ENCODE results near the gene C19orf47. TPM values are rescaled to one million over a fixed set of nuclear protein-coding genes. Genes with fewer than 3 reads are reported as not detected.

C19orf47 gene
- total RNA-seq, 1 donor from 2014 or later: 10.6 TPM

- Mint-ChIP-seq H3K4me1 (peaks cover 29% of the 10 kb centered on the region), H3K36me3 (peaks cover 7% of the 10 kb centered on the region), H3K27ac (no peak overlapping the region), H3K9me3 (no peaks in the 10 kb centered on the region), H3K27me3 (ENCODE audit: insufficient read depth, low read depth) (peaks cover 8% of the 10 kb centered on the region), H3K4me3 (no peak overlapping the region)
- H3F3A ChIP-seq (ENCODE audit: low read depth): no peaks in the 10 kb centered on the region
- no peak overlapping the region for H2AFZ ChIP-seq (replicated peaks)
- peaks cover 92% of the 10 kb centered on the region for H3K79me2 ChIP-seq (ENCODE audit: low read depth)
- no peaks in the 10 kb centered on the region for H3K27me3 ChIP-seq
- H3K9me3 ChIP-seq (ENCODE audit: low read depth): no peaks in the 10 kb centered on the region
- H3K4me1 ChIP-seq: peaks cover 8% of the 10 kb centered on the region
- no peak overlapping the region for H3K4me3 ChIP-seq
- TF ChIP-seq CTCF (IDR thresholded peaks at IDR 0.05) (no peak), EZH2 (IDR thresholded peaks at IDR 0.05) (no peak), EZH2phosphoT487 (IDR thresholded peaks at IDR 0.05) (no peak)
- no peak overlapping the region for H3K4me2 ChIP-seq
- no peak overlapping the region for H3K9ac ChIP-seq
- H3K36me3 ChIP-seq: no peaks in the 10 kb centered on the region
- H4K20me1 ChIP-seq (ENCODE audit: low read depth): peaks cover 58% of the 10 kb centered on the region
- H3K27ac ChIP-seq: no peak overlapping the region
- no peak for DNase-seq (ENCODE audit: low spot score)
Measured at GRCh38 chr19:40272261-40272660, 75.9 kb downstream of the C19orf47 start.

GRCh38 chr19:40271706-40272105, 76.5 kb downstream of the C19orf47 start:
- Mint-ChIP-seq H3K36me3 (peaks cover 7% of the 10 kb centered on the region), H3K27me3 (ENCODE audit: insufficient read depth, low read depth) (peaks cover 8% of the 10 kb centered on the region), H3K4me1 (peaks cover 26% of the 10 kb centered on the region), H3K27ac (no peak overlapping the region), H3K4me3 (no peak overlapping the region), H3K9me3 (no peaks in the 10 kb centered on the region)
- no peak for TF ChIP-seq CTCF (IDR thresholded peaks at IDR 0.05)
- no peak for TF ChIP-seq EZH2 (IDR thresholded peaks at IDR 0.05)
- TF ChIP-seq EZH2phosphoT487 (IDR thresholded peaks at IDR 0.05): no peak
- H3F3A ChIP-seq (ENCODE audit: low read depth): no peaks in the 10 kb centered on the region
- H3K9me3 ChIP-seq (ENCODE audit: low read depth): no peaks in the 10 kb centered on the region
- no peak overlapping the region for H3K4me2 ChIP-seq
- no peak overlapping the region for H2AFZ ChIP-seq (replicated peaks)
- peaks cover 8% of the 10 kb centered on the region for H3K4me1 ChIP-seq
- H3K27ac ChIP-seq: no peak overlapping the region
- no peaks in the 10 kb centered on the region for H3K27me3 ChIP-seq
- no peaks in the 10 kb centered on the region for H3K36me3 ChIP-seq
- H3K4me3 ChIP-seq: no peak overlapping the region
- H3K79me2 ChIP-seq (ENCODE audit: low read depth): peaks cover 91% of the 10 kb centered on the region
- no peak for DNase-seq (ENCODE audit: low spot score)
- no peak overlapping the region for H3K9ac ChIP-seq
- peaks cover 54% of the 10 kb centered on the region for H4K20me1 ChIP-seq (ENCODE audit: low read depth)

- H3K27ac ChIP-seq: no peak overlapping the region
- no peak overlapping the region for H3K4me2 ChIP-seq
- no peaks in the 10 kb centered on the region for H3K9me3 ChIP-seq (ENCODE audit: low read depth)
- Mint-ChIP-seq H3K27ac (peak overlapping the region; percentile 25), H3K36me3 (peaks cover 7% of the 10 kb centered on the region), H3K4me3 (no peak overlapping the region), H3K9me3 (no peaks in the 10 kb centered on the region), H3K4me1 (peaks cover 26% of the 10 kb centered on the region), H3K27me3 (ENCODE audit: insufficient read depth, low read depth) (peaks cover 6% of the 10 kb centered on the region)
- H3F3A ChIP-seq (ENCODE audit: low read depth): no peaks in the 10 kb centered on the region
- no peak overlapping the region for H2AFZ ChIP-seq (replicated peaks)
- peaks cover 80% of the 10 kb centered on the region for H3K79me2 ChIP-seq (ENCODE audit: low read depth)
- peaks cover 60% of the 10 kb centered on the region for H4K20me1 ChIP-seq (ENCODE audit: low read depth)
- TF ChIP-seq CTCF (IDR thresholded peaks at IDR 0.05): peak; percentile 22
- no peak for TF ChIP-seq EZH2phosphoT487 (IDR thresholded peaks at IDR 0.05)
- peak; percentile 39 for DNase-seq (ENCODE audit: low spot score)
- no peaks in the 10 kb centered on the region for H3K36me3 ChIP-seq
- H3K4me1 ChIP-seq: peaks cover 8% of the 10 kb centered on the region
- no peak overlapping the region for H3K9ac ChIP-seq
- no peaks in the 10 kb centered on the region for H3K27me3 ChIP-seq
- no peak overlapping the region for H3K4me3 ChIP-seq
Measured at GRCh38 chr19:40270362-40271089, 77.7 kb downstream of the C19orf47 start.

MicroRNAs encoded within 50 kb of the gene (microRNA counts, 767-probe panel; counts per million panel counts)
- microRNA hsa-miR-641: 460 counts per million, percentile 90 among the panel's probes with 10 or more counts

Small RNA genes lying within 50 kb of the gene (microRNA-seq; reads per million reads assigned to microRNA genes)
- gene MIR641 (15.3 reads per million, percentile 46 among the genes with 10 or more reads in this experiment), gene MIR6796 (1.1 reads per million)

Small RNA genes lying within 50 kb of the gene (small RNA-seq; reads per million reads assigned to genes)
- 0.66 reads per million, percentile 66 among the genes with 10 or more reads in this experiment for gene MIR641
- gene MIR6796: not detected
- gene RF00019: not detected
- gene RNU6-945P: not detected

Other genes with a start within 250 kb of the C19orf47 start
- 5.7 and 21.6 TPM in 2 replicates for gene MAP3K10, start 157.0 kb downstream of the C19orf47 start, total RNA-seq (ENCODE audit: low replicate concordance)
- not detected in 2 replicates for gene TTC9B, start 130.0 kb downstream of the C19orf47 start, total RNA-seq (ENCODE audit: low replicate concordance)
- 1.7 TPM in 1 of 2 replicates, not detected in the other for gene CCNP, start 121.7 kb downstream of the C19orf47 start, total RNA-seq (ENCODE audit: low replicate concordance)
- gene AKT2, start 63.1 kb downstream of the C19orf47 start, total RNA-seq (ENCODE audit: low replicate concordance): 85.1 and 139 TPM in 2 replicates
- gene PLD3, start 298 bp upstream of the C19orf47 start, total RNA-seq (ENCODE audit: low replicate concordance): 116 and 289 TPM in 2 replicates
- gene HIPK4, start 41.8 kb upstream of the C19orf47 start, total RNA-seq (ENCODE audit: low replicate concordance): 0.34 TPM in 1 of 2 replicates, not detected in the other
- gene PRX, start 65.0 kb upstream of the C19orf47 start, total RNA-seq (ENCODE audit: low replicate concordance): 1.4 and 4.7 TPM in 2 replicates
- gene SERTAD1, start 77.6 kb upstream of the C19orf47 start, total RNA-seq (ENCODE audit: low replicate concordance): 2.4 and 5.5 TPM in 2 replicates
- 15.3 and 27.4 TPM in 2 replicates for gene SERTAD3, start 95.9 kb upstream of the C19orf47 start, total RNA-seq (ENCODE audit: low replicate concordance)
- 11.3 and 24.4 TPM in 2 replicates for gene BLVRB, start 117.3 kb upstream of the C19orf47 start, total RNA-seq (ENCODE audit: low replicate concordance)
- 2.5 and 8.4 TPM in 2 replicates for gene SPTBN4, start 118.6 kb upstream of the C19orf47 start, total RNA-seq (ENCODE audit: low replicate concordance)
- gene SHKBP1, start 228.5 kb upstream of the C19orf47 start, total RNA-seq (ENCODE audit: low replicate concordance): 20.6 and 63.7 TPM in 2 replicates

Measured in neural progenitor cell (in vitro differentiated cells).